GM19043 (cell line): ENCODE data around the gene PDE7B.
"Not testable (repeated sequence)": the region's sequence is repeated elsewhere in the genome, so short reads cannot be mapped to it uniquely, and the experiment has no call there.

ENCODE experiments used
- ATAC-seq: cut with Tn5 transposase; IDR thresholded peaks from one replicate; pipeline ENCODE4 v1.9.1; 2021; ENCODE audit warnings: low read depth; ENCODE audit not compliant: unreplicated experiment

PDE7B gene

GRCh38 chr6:135842618-135843392, 8.7 kb upstream of the PDE7B start:
- no peak for ATAC-seq

- ATAC-seq = no peak
These were observed 619 bp upstream of the PDE7B start for GRCh38 chr6:135850882-135851281.

- ATAC-seq = no peak
These were observed 1.2 kb downstream of the PDE7B start for GRCh38 chr6:135852746-135853145.

DNA sequence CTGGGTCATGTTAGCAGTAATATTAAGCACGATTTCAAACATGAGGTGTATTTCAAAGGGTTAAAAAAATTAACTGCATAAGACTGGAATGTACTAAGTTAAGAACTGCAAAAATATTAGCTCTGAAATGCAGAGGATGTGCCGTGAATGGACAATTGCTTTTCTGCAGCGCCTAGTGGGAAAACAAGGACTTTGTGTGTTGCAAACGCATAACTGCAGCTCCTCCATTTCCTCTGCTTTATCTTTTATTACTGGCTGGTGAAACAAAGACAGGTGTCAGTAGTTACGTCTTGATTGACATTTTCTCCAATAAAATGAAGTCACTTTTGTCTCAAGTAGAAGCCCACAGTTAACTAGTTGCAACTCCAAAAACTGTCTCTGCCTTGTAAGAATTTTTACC, 1.7 kb downstream of the PDE7B start:
- ATAC-seq = no peak

DNA sequence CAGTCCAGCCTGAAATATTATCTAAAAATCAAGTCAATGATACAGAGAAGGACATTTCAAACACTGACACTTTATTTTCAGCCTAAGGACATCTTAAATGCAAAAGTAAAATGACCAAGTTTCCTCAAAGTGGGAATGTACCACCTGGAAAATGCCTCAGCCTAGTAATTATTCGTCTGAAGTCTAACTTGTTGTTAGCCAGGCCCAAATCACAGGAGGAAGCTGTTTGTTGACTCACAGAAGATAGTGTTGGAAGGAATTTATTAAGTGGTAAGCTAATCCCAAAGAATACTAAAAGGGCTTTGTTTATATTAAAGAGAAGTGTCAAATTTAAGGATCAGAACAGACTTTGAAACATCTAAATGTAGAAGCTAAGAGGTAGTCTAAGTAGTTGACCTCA, 2.5 kb downstream of the PDE7B start:
- ATAC-seq = no peak

- no peak for ATAC-seq
These were observed 3.3 kb downstream of the PDE7B start for GRCh38 chr6:135854799-135855198.

GRCh38 chr6:135858931-135859330, 7.4 kb downstream of the PDE7B start:
- ATAC-seq = no peak

- no peak for ATAC-seq
These were observed 8.9 kb downstream of the PDE7B start for GRCh38 chr6:135860361-135860760.

GRCh38 chr6:135861189-135861588, 9.7 kb downstream of the PDE7B start:
- ATAC-seq = peak; percentile 96

- not testable (repeated sequence) for ATAC-seq
These were observed 13.4 kb downstream of the PDE7B start for GRCh38 chr6:135864929-135865328.

DNA sequence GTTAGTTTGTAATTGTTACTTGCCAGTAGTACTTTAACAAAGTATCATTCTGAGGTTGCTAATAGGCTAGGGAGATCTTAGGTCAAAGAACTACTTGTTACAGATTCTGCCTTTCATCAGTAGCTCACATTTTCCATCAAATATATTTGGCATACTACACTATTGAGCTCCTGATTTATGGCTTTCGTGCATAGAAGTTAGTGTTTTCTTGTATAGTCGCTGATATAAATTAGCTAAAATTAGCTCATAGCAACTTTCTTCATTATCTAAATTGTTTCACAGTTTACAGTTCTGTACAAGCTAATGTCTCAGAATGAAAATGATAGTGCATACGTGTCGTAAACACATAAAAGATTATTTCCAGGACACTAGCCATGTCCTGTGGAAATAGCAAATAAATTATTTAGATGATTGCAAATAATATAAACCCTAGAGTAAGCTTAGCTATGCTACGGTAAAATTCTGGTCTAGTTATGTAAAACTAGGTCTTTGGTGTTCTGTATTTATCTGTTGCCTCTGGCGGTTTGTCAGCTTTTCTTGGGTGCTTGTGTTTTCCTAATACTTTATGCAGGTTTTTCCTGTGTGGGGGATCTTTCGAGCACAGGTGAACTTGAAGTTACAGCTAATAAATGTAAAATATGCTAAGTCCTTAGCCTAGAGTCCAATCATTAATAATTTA, 15.1 kb downstream of the PDE7B start:
- ATAC-seq = no peak

- ATAC-seq = no peak
These were observed 15.8 kb downstream of the PDE7B start for GRCh38 chr6:135867332-135867731.

GRCh38 chr6:135869857-135870256, 18.4 kb downstream of the PDE7B start:
- ATAC-seq = no peak

DNA sequence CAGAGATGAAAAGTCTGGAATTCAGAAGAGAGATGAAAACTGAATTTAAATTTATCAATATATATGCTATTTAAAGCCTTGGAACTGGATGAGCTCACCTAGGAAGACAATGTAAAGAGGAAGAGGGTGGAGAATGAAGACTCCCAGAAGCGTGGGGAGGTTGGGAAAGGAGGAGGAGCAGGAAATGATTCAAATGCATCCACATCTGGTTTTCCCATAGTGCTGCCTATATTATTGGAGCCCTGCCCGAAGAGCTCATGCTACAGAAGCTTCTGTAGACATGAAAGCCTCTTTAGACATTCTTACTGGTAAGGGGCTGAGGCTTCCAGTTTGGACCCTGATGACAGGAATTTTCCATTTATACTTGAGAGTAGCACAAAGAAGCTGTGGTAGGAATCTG, 19.2 kb downstream of the PDE7B start:
- no peak for ATAC-seq

GRCh38 chr6:135871296-135871695, 19.8 kb downstream of the PDE7B start:
- no peak for ATAC-seq

- no peak for ATAC-seq
These were observed 20.4 kb downstream of the PDE7B start for GRCh38 chr6:135871878-135872277.

- no peak for ATAC-seq
These were observed 23.9 kb downstream of the PDE7B start for GRCh38 chr6:135875446-135875845.

DNA sequence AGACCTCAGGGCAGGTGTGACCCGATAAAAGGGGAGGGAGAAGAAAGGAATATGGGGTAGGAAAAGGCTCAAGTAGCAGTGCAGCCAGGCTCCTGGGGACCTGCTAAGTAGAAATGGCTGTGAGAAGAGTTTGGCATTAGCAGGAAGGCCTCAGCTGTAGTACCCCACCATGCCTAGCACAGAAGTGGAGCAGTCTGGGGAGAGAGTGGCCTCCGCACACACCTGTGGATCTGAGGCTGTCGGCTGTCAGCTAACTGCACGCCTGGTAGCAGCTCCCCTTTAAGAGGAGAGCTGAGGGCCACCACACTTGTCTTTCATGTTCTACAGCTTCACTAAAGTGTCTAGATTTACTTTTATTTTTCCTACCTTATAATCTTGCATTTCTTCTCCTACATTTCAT, 24.6 kb downstream of the PDE7B start:
- no peak for ATAC-seq

GRCh38 chr6:135877666-135878065, 26.2 kb downstream of the PDE7B start:
- ATAC-seq = no peak

GRCh38 chr6:135880066-135880972, 28.8 kb downstream of the PDE7B start:
- peak; percentile 95 for ATAC-seq

- no peak for ATAC-seq
These were observed 31.5 kb downstream of the PDE7B start for GRCh38 chr6:135883045-135883444.
